Measurements from ENCODE around the gene NEK5.

NEK5 gene

GRCh38 chr13:52024481-52024880, 104.4 kb downstream of the NEK5 start, which contains the start of gene UTP14C:
Gene UTP14C (plus strand): TSS chr13:52024691. CDS start chr13:52028805, 4,114 bp downstream.
- H3K4me3 ChIP-seq (ENCODE audit: low read length), result no peak within 1 kb of the TSS
- no peak for TF ChIP-seq CTCF (conservative IDR thresholded peaks at IDR 0.05; ENCODE audit: low read length)
- no peak for DNase-seq (ENCODE audit: low read depth)

- H3K4me3 ChIP-seq (ENCODE audit: low read length), result no peak overlapping the region
- DNase-seq (ENCODE audit: low read depth), result no peak
- no peak for TF ChIP-seq CTCF (conservative IDR thresholded peaks at IDR 0.05; ENCODE audit: low read length)
Measured at GRCh38 chr13:52022356-52022755, 106.5 kb downstream of the NEK5 start.

GRCh38 chr13:52020191-52020590, 108.7 kb downstream of the NEK5 start:
- no peak for DNase-seq (ENCODE audit: low read depth)
- no peak overlapping the region for H3K4me3 ChIP-seq (ENCODE audit: low read length)
- no peak for TF ChIP-seq CTCF (conservative IDR thresholded peaks at IDR 0.05; ENCODE audit: low read length)

GRCh38 chr13:52016296-52016695, 112.6 kb downstream of the NEK5 start:
- H3K4me3 ChIP-seq (ENCODE audit: low read length), result no peak overlapping the region
- no peak for DNase-seq (ENCODE audit: low read depth)
- no peak for TF ChIP-seq CTCF (conservative IDR thresholded peaks at IDR 0.05; ENCODE audit: low read length)

- no peak for DNase-seq (ENCODE audit: low read depth)
- no peak for TF ChIP-seq CTCF (conservative IDR thresholded peaks at IDR 0.05; ENCODE audit: low read length)
- H3K4me3 ChIP-seq (ENCODE audit: low read length), result peak overlapping the region; percentile 97
Measured at GRCh38 chr13:52012512-52012836, 116.4 kb downstream of the NEK5 start.

- TF ChIP-seq CTCF (conservative IDR thresholded peaks at IDR 0.05; ENCODE audit: low read length), result no peak
- peak within 1 kb of the TSS; percentile 97 for H3K4me3 ChIP-seq (ENCODE audit: low read length)
- peak; percentile 97 for DNase-seq (ENCODE audit: low read depth)
Measured at GRCh38 chr13:52011632-52012511, 117.0 kb downstream of the NEK5 start, which contains the start of gene ALG11. Gene ALG11 (plus strand): TSS chr13:52012398. CDS start chr13:52012419, 21 bp downstream.
